OCI-LY7 (cell line): Measurements from ENCODE around the gene PPM1F. TPM values are rescaled to one million over a fixed set of nuclear protein-coding genes. Genes with fewer than 3 reads are reported as not detected.

Experiments used
- BruUV-seq: library from RNA; stranded (reverse); fragments of 400-500 nt; replicated peaks from 2 replicates; lab custom pipeline; 2021; lab: Mats Ljungman, UMichigan
- CTCF ChIA-PET: fragments of 300-600 bp; sonication (Branson Sonifier 250); formaldehyde crosslinking; loops from one replicate; lab custom pipeline; 2022; ENCODE audit warnings: antibody characterized with exemption; ENCODE audit not compliant: unreplicated experiment; lab: Charles Lee
- POLR2A ChIA-PET: fragments of 300-600 bp; sonication (Branson Sonifier 250); formaldehyde crosslinking; loops from one replicate; lab custom pipeline; 2022; ENCODE audit warnings: antibody characterized with exemption; lab: Charles Lee
- DNase-seq: peaks from one replicate; pipeline ENCODE4 v3.0.0-alpha.2; 2015; ENCODE audit warnings: low spot score
- H2AFZ ChIP-seq: fragments of 200-600 bp; sonication (generic), shearing (Covaris generic); 2 replicates; pipeline ENCODE4 v1.6.1; 2014; ENCODE audit warnings: mild to moderate bottlenecking, antibody characterized with exemption, low read length, moderate library complexity
- H3K27ac ChIP-seq: fragments of 200-600 bp; sonication (generic); 2 replicates; pipeline ENCODE4 v1.5.1; 2014; ENCODE audit warnings: mixed run types, low read depth, mild to moderate bottlenecking, moderate library complexity, low read length, inconsistent platforms; ENCODE audit not compliant: poor library complexity, severe bottlenecking
- H3K36me3 ChIP-seq: fragments of 200-600 bp; sonication (generic); 2 replicates; pipeline ENCODE4 v1.6.1; 2014; ENCODE audit warnings: mild to moderate bottlenecking, antibody characterized with exemption, low read length, moderate library complexity, mixed read lengths; ENCODE audit not compliant: insufficient read depth
- H3K4me1 ChIP-seq: fragments of 200-600 bp; sonication (generic); 2 replicates; pipeline ENCODE4 v1.5.1; 2014; ENCODE audit warnings: mild to moderate bottlenecking, low read length; ENCODE audit not compliant: insufficient read depth, poor library complexity, severe bottlenecking
- H3K4me2 ChIP-seq: fragments of 200-600 bp; sonication (generic); 2 replicates; pipeline ENCODE4 v1.6.1; 2014; ENCODE audit warnings: mild to moderate bottlenecking, low read length
- H3K4me3 ChIP-seq: fragments of 200-600 bp; sonication (generic); 2 replicates; pipeline ENCODE4 v1.5.1; 2014; ENCODE audit warnings: mild to moderate bottlenecking, low read depth, low read length; ENCODE audit not compliant: poor library complexity, severe bottlenecking
- H3K79me2 ChIP-seq: fragments of 200-600 bp; sonication (generic); 2 replicates; pipeline ENCODE4 v1.6.1; 2016; ENCODE audit warnings: low read depth, mild to moderate bottlenecking, low read length, moderate library complexity, mixed read lengths; ENCODE audit not compliant: insufficient read depth
- H3K9me2 ChIP-seq: fragments of 200-600 bp; sonication (generic); 2 replicates; pipeline ENCODE4 v1.6.1; 2016; ENCODE audit warnings: mild to moderate bottlenecking, low read length, mixed read lengths; ENCODE audit not compliant: insufficient read depth
- H3K9me3 ChIP-seq: fragments of 200-600 bp; sonication (generic); 2 replicates; pipeline ENCODE4 v1.6.1; 2014; ENCODE audit warnings: mild to moderate bottlenecking, mixed run types, low read length, mixed read lengths
- H4K20me1 ChIP-seq: fragments of 200-600 bp; sonication (generic); 2 replicates; pipeline ENCODE4 v1.6.1; 2014; ENCODE audit warnings: mild to moderate bottlenecking, antibody characterized with exemption, low read length, moderate library complexity, mixed read lengths; ENCODE audit not compliant: insufficient read depth
- EZH2phosphoT487 ChIP-seq: fragments of 200-600 bp; sonication (generic); IDR thresholded peaks from 2 replicates; pipeline ENCODE4 v1.6.1; 2018; ENCODE audit warnings: low read depth, borderline replicate concordance, mild to moderate bottlenecking, mixed run types, antibody characterized with exemption, low read length, moderate library complexity, mixed read lengths
- intact Hi-C: fragments of 100-400 bp; cut with micrococcal nuclease; formaldehyde crosslinking; loops from one replicate; pipeline ENCODE4 v1.10.0; 2022; ENCODE audit not compliant: unreplicated experiment
- total RNA-seq, 2 experiments: library from RNA; depleted of rRNA in 1 of 2; stranded (reverse); fragments of >200 nt in 1 of 2; shearing (Covaris generic) in 1 of 2; gene quantifications; 2 replicates each; pipeline ENCODE4 v1.2.3, GENCODE V29; 2014 to 2022
- TF ChIP-seq, protein P1 (sequence below): fragments of 200-600 bp; sonication (generic); conservative IDR thresholded peaks from 2 replicates; pipeline ENCODE4 v1.5.1; 2014; ENCODE audit warnings: mild to moderate bottlenecking, antibody characterized with exemption, low read length, moderate library complexity, mixed read lengths

PPM1F gene
- total RNA-seq, 2 experiments from 2014 or later: 21.7 to 27.2 TPM

DNA sequence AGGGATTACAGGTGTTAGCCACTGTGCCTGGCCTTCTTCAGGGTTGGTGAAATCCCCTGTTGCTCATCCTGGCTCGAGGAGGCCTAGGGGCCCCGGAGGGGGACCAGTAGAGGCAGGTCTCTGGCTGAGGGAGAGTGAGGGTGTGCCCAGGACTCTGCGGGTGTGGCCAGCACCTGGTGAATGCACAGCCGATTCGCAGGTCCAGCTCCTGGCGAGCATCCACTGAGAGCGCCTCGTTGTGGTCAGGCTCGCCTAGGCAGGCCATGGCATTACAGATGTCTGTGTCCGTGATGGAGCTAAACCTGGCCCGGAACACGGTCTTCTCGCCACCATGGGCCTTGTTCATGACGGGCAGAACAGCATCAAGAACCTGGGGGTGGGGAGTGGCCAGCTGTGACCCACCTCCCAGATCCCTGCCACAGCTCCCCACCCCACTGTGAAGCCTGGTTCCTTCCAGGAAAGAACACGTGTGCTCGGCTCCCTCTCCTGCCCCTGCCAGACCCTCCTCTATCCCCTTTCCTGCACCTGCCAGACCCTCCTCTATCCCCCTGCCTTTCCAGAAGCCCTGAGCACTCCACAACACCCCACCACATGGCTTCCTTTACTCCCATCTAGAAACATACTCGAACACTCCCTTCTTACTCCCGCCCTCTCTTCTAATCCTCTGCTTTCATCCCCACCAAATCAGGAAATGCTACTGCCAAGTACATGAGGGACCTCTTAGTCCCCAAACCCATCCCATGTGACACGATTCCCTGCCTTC is 17.6 kb upstream of the PPM1F start:
- no peaks in the 10 kb centered on the region for H3K9me2 ChIP-seq
- H3K9me3 ChIP-seq: no peaks in the 10 kb centered on the region
- POLR2A ChIA-PET: no interaction called here
- H3K4me2 ChIP-seq: no peak overlapping the region
- TF ChIP-seq, protein P1, sequence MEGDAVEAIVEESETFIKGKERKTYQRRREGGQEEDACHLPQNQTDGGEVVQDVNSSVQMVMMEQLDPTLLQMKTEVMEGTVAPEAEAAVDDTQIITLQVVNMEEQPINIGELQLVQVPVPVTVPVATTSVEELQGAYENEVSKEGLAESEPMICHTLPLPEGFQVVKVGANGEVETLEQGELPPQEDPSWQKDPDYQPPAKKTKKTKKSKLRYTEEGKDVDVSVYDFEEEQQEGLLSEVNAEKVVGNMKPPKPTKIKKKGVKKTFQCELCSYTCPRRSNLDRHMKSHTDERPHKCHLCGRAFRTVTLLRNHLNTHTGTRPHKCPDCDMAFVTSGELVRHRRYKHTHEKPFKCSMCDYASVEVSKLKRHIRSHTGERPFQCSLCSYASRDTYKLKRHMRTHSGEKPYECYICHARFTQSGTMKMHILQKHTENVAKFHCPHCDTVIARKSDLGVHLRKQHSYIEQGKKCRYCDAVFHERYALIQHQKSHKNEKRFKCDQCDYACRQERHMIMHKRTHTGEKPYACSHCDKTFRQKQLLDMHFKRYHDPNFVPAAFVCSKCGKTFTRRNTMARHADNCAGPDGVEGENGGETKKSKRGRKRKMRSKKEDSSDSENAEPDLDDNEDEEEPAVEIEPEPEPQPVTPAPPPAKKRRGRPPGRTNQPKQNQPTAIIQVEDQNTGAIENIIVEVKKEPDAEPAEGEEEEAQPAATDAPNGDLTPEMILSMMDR: no peak
- no peak for TF ChIP-seq EZH2phosphoT487
- no peaks in the 10 kb centered on the region for H4K20me1 ChIP-seq
- no peaks in the 10 kb centered on the region for H3K79me2 ChIP-seq
- no peaks in the 10 kb centered on the region for H3K4me1 ChIP-seq
- no peak overlapping the region for H3K4me3 ChIP-seq
- intact Hi-C loops: no loop called here
- BruUV-seq: no TSS peak
- H3K36me3 ChIP-seq: peaks cover 97% of the 10 kb centered on the region
- H3K27ac ChIP-seq: no peak overlapping the region
- no peak overlapping the region for H2AFZ ChIP-seq
- no peak for DNase-seq
- CTCF ChIA-PET: no interaction called here

DNA sequence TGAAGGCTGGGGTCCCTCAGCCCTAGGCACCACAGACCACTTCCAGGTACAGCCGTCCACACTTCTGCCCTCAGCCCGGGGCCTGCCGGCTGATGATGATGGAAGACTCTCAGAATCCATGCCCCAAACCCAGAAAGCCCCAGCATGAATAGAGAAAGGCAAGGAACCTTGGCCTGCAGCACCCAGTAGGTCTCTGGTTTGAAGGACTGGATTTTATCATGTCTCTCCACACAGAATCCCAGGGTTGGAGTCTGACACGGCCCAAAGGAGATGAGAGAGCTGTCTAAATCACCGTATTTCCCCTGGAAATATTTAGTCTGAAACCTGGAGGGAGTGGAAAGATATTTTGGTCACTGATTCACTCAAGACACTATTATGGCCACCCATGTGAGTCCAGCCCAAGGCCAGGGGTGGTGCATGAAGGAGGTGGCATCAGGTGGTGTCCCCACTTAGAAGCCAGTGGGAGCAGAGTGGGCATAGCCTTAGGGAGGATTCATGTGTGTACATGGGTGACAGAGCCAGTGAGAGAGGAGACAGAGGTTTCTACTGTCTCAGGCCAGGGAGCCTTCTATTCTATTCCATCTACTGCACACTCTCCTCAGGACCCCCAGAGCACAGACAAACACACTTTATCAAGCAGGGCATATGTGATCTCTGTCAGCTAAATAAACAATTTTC is 15.9 kb upstream of the PPM1F start:
- Histone ChIP-seq H2AFZ (no peak overlapping the region), H3K9me3 (no peaks in the 10 kb centered on the region), H3K4me2 (no peak overlapping the region), H3K36me3 (peaks cover 97% of the 10 kb centered on the region), H3K79me2 (no peaks in the 10 kb centered on the region), H3K9me2 (no peaks in the 10 kb centered on the region), H3K27ac (no peak overlapping the region), H3K4me3 (no peak overlapping the region), H3K4me1 (no peaks in the 10 kb centered on the region), H4K20me1 (no peaks in the 10 kb centered on the region)
- ChIA-PET CTCF (no interaction called here), POLR2A (interaction anchor here (0.6 kb wide), 1 partner anchor 11 kb away, joined by 4 read pairs; no protein-coding TSS in a partner anchor)
- intact Hi-C loops: no loop called here
- TF ChIP-seq EZH2phosphoT487: no peak
- TF ChIP-seq, protein P1: no peak
- no peak for DNase-seq
- no TSS peak for BruUV-seq
